HepG2 (cell line): ENCODE data around the gene KIF1C. TPM values are rescaled to one million over a fixed set of nuclear protein-coding genes. Genes with fewer than 3 reads are reported as not detected.
A peak's percentile ranks its signal among the peaks of the same experiment; 100 is the strongest.

Experiments used
- ARHGAP35 ChIP-seq: sonication (generic); formaldehyde crosslinking; IDR thresholded peaks from 2 replicates; pipeline ENCODE4 v1.9.0; 2022; ENCODE audit warnings: mild to moderate bottlenecking, inconsistent platforms, moderate library complexity, missing genetic modification reagents, borderline replicate concordance
- ATF1 ChIP-seq: IDR thresholded peaks from 2 replicates; pipeline ENCODE4 v1.6.1; 2016; ENCODE audit warnings: mild to moderate bottlenecking, control low read depth
- FOSL2 ChIP-seq: sonication (generic); formaldehyde crosslinking; IDR thresholded peaks from 2 replicates; pipeline ENCODE4 v1.4.0; 2020; ENCODE audit warnings: missing genetic modification reagents
- GTF2F1 ChIP-seq: fragments of 150-350 bp; IDR thresholded peaks from 2 replicates; pipeline ENCODE4 v1.6.1; 2014; ENCODE audit warnings: low read length
- KLF9 ChIP-seq: IDR thresholded peaks from 2 replicates; pipeline ENCODE4 v1.6.1; 2016; ENCODE audit warnings: low read depth
- MBNL3 ChIP-seq: fragments of 250-450 bp; sonication (Bioruptor Pico); conservative IDR thresholded peaks from 2 replicates; pipeline ENCODE4 v1.8.0; 2022; ENCODE audit warnings: mild to moderate bottlenecking, inconsistent platforms
- MIER2 ChIP-seq: IDR thresholded peaks from 2 replicates; pipeline ENCODE4 v1.6.1; 2016; ENCODE audit warnings: missing biosample characterization, missing genetic modification reagents
- MZF1 ChIP-seq: sonication (generic); formaldehyde crosslinking; IDR thresholded peaks from 2 replicates; pipeline ENCODE4 v1.8.1; 2023; ENCODE audit warnings: mild to moderate bottlenecking, missing genetic modification reagents, borderline replicate concordance
- NCOR1 ChIP-seq: fragments of 200-600 bp; sonication (generic); IDR thresholded peaks from 2 replicates; pipeline ENCODE4 v1.7.0; 2017; ENCODE audit warnings: antibody characterized with exemption, low read length, borderline replicate concordance
- NFE2L2 ChIP-seq: fragments of 150-350 bp; IDR thresholded peaks from 2 replicates; pipeline ENCODE4 v1.6.1; 2014; ENCODE audit warnings: low read length
- POGZ ChIP-seq: sonication (generic); formaldehyde crosslinking; IDR thresholded peaks from 2 replicates; pipeline ENCODE4 v1.4.0; 2020; ENCODE audit warnings: mild to moderate bottlenecking, missing genetic modification reagents
- SMARCC2 ChIP-seq: fragments of 450-650 bp; IDR thresholded peaks from 2 replicates; pipeline ENCODE4 v1.6.1; 2017; ENCODE audit warnings: antibody characterized with exemption, mild to moderate bottlenecking
- TBL1XR1 ChIP-seq: fragments of 150-350 bp; IDR thresholded peaks from 2 replicates; pipeline ENCODE4 v1.6.1; 2014; ENCODE audit warnings: borderline replicate concordance, low read length; ENCODE audit not compliant: partially characterized antibody
- TERF1 ChIP-seq: sonication (generic); formaldehyde crosslinking; IDR thresholded peaks from 2 replicates; pipeline ENCODE4 v1.8.0; 2022; ENCODE audit warnings: mild to moderate bottlenecking, missing genetic modification reagents, moderate library complexity
- ZNF160 ChIP-seq: sonication (generic); formaldehyde crosslinking; IDR thresholded peaks from 2 replicates; pipeline ENCODE4 v1.8.0; 2022; ENCODE audit warnings: mild to moderate bottlenecking, inconsistent platforms, missing genetic modification reagents
- ZNF296 ChIP-seq: sonication (generic); formaldehyde crosslinking; conservative IDR thresholded peaks from 2 replicates; pipeline ENCODE4 v1.5.0; 2020; ENCODE audit warnings: mild to moderate bottlenecking, missing genetic modification reagents
- ZNF333 ChIP-seq: sonication (generic); formaldehyde crosslinking; IDR thresholded peaks from 2 replicates; pipeline ENCODE4 v1.4.0; 2020; ENCODE audit warnings: mild to moderate bottlenecking, missing genetic modification reagents, borderline replicate concordance
- ZNF33A ChIP-seq: sonication (generic); formaldehyde crosslinking; IDR thresholded peaks from 2 replicates; pipeline ENCODE4 v1.5.1; 2020; ENCODE audit warnings: missing genetic modification reagents, mild to moderate bottlenecking, moderate library complexity, borderline replicate concordance
- ZNF34 ChIP-seq: sonication (generic); formaldehyde crosslinking; IDR thresholded peaks from 2 replicates; pipeline ENCODE4 v1.4.0; 2020; ENCODE audit warnings: mild to moderate bottlenecking, missing genetic modification reagents, borderline replicate concordance
- ZNF343 ChIP-seq: sonication (generic); formaldehyde crosslinking; IDR thresholded peaks from 2 replicates; pipeline ENCODE4 v1.4.0; 2020; ENCODE audit warnings: mild to moderate bottlenecking, missing genetic modification reagents
- ZNF362 ChIP-seq: sonication (generic); formaldehyde crosslinking; IDR thresholded peaks from 2 replicates; pipeline ENCODE4 v1.4.0; 2020; ENCODE audit warnings: missing genetic modification reagents, mild to moderate bottlenecking, borderline replicate concordance
- ZNF460 ChIP-seq: sonication (generic); formaldehyde crosslinking; IDR thresholded peaks from 2 replicates; pipeline ENCODE4 v1.5.1; 2020; ENCODE audit warnings: missing genetic modification reagents, mild to moderate bottlenecking, borderline replicate concordance
- ZNF652 ChIP-seq: IDR thresholded peaks from 2 replicates; pipeline ENCODE4 v1.6.1; 2016; ENCODE audit warnings: low read depth, borderline replicate concordance
- ZNF724P ChIP-seq: sonication (generic); formaldehyde crosslinking; IDR thresholded peaks from 2 replicates; pipeline ENCODE4 v1.8.0; 2022; ENCODE audit warnings: missing genetic modification reagents, borderline replicate concordance
- ZNF781 ChIP-seq: sonication (generic); formaldehyde crosslinking; IDR thresholded peaks from 2 replicates; pipeline ENCODE4 v1.5.1; 2020; ENCODE audit warnings: borderline replicate concordance, mild to moderate bottlenecking, missing genetic modification reagents; ENCODE audit errors: not compliant biosample characterization
- ZNF850 ChIP-seq: sonication (generic); formaldehyde crosslinking; conservative IDR thresholded peaks from 2 replicates; pipeline ENCODE4 v1.9.0; 2021; ENCODE audit warnings: mild to moderate bottlenecking, missing genetic modification reagents
- polyA plus RNA-seq, 8 experiments: library from polyadenylated mRNA; depleted of rRNA in 3 of 8; stranded (reverse) in 7 of 8; unstranded in 1 of 8; fragments of >200 nt; fragmentation: Illumina TruSeq in 4 of 8; extraction: Trizol in 4 of 8; gene quantifications; 2 replicates each; pipeline versions ENCODE4 v1.2.1 to v1.2.3, GENCODE V29; 2011 to 2016; ENCODE audit warnings: low read depth in 4 of 8, missing spikeins in 1 of 8, mixed read lengths in 1 of 8; ENCODE audit not compliant: insufficient read depth in 1 of 8
- total RNA-seq, 5 experiments: library from RNA; depleted of rRNA; stranded (reverse); fragments of >200 nt; fragmentation: Illumina TruSeq; extraction: Trizol; gene quantifications; 2 replicates each; pipeline ENCODE4 v1.2.3, GENCODE V29; 2016; ENCODE audit warnings: low read depth in 1 of 5
- TF ChIP-seq, protein P1 (sequence below), 2 experiments: sonication (generic) in 1 of 2; formaldehyde crosslinking in 1 of 2; IDR thresholded peaks; 2 replicates each; pipeline versions ENCODE4 v1.5.1 to v1.6.1; 2011 to 2020; ENCODE audit warnings: borderline replicate concordance in 1 of 2, low read depth in 1 of 2, low read length in 1 of 2, mild to moderate bottlenecking in 1 of 2, missing genetic modification reagents in 1 of 2, moderate library complexity in 1 of 2

Gene KIF1C
- total and polyA plus RNA-seq, 2 of the 13 experiments (the other 11 are each of a cell fraction or from before 2014, with no cell fraction given), result 70.0 to 104 TPM

- TF ChIP-seq MBNL3 (CRISPR knock-in tag) (no peak), ZNF34 (CRISPR knock-in tag) (no peak), NFE2L2 (no peak), ZNF724P (CRISPR knock-in tag) (peak; percentile 33; the same call in 1 of the 2 replicates), ZNF781 (CRISPR knock-in tag) (peak; percentile 49), ZNF362 (CRISPR knock-in tag) (no peak), TBL1XR1 (no peak), ZNF460 (CRISPR knock-in tag) (no peak), GTF2F1 (no peak), ZNF160 (CRISPR knock-in tag) (no peak), SMARCC2 (no peak), ZNF296 (CRISPR knock-in tag) (0 out of 2 replicates have a peak, but pooled peaks have one; percentile 63), ZNF333 (CRISPR knock-in tag) (no peak), ZNF652 (CRISPR knock-in tag) (peak; percentile 97), MIER2 (0 out of 2 replicates have a peak, but pooled peaks have one; percentile 31), ATF1 (CRISPR knock-in tag) (peak; percentile 85), TERF1 (no peak), ZNF343 (CRISPR knock-in tag) (no peak), ZNF850 (CRISPR knock-in tag) (no peak), POGZ (CRISPR knock-in tag) (no peak), FOSL2 (peak; percentile 19; the same call in 1 of the 2 replicates), KLF9 (no peak), NCOR1 (peak; percentile 16; the same call in 1 of the 2 replicates), ZNF33A (no peak), MZF1 (no peak), ARHGAP35 (CRISPR knock-in tag) (0 out of 2 replicates have a peak, but pooled peaks have one; percentile 71)
- TF ChIP-seq, protein P1, sequence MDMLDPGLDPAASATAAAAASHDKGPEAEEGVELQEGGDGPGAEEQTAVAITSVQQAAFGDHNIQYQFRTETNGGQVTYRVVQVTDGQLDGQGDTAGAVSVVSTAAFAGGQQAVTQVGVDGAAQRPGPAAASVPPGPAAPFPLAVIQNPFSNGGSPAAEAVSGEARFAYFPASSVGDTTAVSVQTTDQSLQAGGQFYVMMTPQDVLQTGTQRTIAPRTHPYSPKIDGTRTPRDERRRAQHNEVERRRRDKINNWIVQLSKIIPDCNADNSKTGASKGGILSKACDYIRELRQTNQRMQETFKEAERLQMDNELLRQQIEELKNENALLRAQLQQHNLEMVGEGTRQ (IDR thresholded peaks at IDR 0.05; ENCODE audit: low read depth, low read length), result no peak
- TF ChIP-seq, protein P1 (CRISPR knock-in tag; IDR thresholded peaks at IDR 0.05; ENCODE audit: borderline replicate concordance), result no peak
Observed at GRCh38 chr17:4966844-4967538, 30.8 kb upstream of the KIF1C start (continued).
